ENCODE results near the gene EIF4ENIF1.
"Not testable (repeated sequence)": the region's sequence is repeated elsewhere in the genome, so short reads cannot be mapped to it uniquely, and the experiment has no call there.

EIF4ENIF1 gene

GRCh38 chr22:31489632-31490495, at the start of gene EIF4ENIF1:
Gene EIF4ENIF1 (minus strand): TSS chr22:31489842. CDS start chr22:31488718, 1,124 bp downstream.
- peak; percentile 97 for DNase-seq

GRCh38 chr22:31538815-31539214, 49.2 kb upstream of the EIF4ENIF1 start:
- no peak for DNase-seq

DNA sequence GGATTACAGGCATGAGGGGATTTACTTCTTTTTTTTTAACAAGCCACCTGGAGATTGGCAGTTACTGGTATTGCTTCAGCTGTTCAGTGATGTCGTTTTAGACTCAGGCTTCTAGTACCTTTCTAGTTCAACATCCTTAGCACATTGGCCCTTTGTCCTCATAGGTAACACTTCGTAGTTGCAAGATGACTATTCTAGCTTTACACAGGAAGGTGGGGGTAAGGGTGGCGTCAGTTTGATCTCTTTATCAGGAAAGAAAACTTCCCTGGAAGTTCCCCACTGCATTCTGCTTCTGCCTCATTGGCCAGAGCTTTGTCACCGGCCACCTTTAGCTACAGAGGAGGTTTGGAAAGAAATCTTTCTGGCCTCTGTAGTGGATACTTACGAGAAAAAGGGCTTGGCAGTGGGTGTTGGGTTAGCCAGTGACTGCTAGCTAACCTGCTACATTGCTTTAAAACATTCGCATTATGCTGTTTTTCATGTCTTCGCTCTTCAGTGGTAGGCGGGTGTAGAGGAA, 47.4 kb upstream of the EIF4ENIF1 start:
- no peak for DNase-seq

DNA sequence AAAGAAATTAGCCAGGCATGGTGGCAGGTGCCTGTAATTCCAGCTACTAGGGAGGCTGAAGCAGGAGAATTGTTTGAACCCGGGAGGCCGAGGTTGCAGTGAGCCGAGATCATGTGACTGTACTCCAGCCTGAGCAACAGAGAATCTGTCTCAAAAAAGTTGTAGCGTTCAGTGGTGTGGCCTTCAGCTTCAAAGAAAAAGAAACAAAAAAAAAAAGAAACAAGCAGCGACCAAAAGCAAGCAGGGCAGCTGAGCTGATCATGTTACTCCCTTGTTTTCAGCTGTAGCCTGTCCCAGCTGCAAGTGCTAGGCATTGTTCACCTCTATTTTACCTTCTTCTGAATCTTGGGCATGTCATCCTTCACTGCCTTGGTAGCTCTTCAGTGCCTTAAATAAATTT, 43.7 kb upstream of the EIF4ENIF1 start:
- no peak for DNase-seq

DNA sequence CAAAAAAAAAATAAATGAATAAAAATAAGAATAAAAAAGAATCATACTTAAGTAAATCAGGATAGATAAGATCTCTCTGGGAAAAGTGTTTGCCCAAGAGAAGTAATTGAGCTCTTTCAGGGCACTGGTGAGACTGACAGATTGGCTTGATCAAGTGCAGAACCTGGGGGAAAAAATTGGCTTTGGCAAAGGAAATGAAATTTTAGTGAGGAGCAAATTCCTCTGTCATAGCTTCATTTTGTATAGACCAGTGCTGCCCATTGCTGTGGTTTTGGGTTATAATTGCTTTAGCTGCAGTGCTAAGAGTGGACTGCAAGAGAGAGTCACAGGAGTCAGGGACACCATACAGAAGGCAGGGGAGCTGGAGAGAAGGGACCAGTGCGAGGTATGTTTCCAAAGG, 42.4 kb upstream of the EIF4ENIF1 start:
- DNase-seq: no peak

GRCh38 chr22:31530823-31531195, 41.2 kb upstream of the EIF4ENIF1 start:
- no peak for DNase-seq

DNA sequence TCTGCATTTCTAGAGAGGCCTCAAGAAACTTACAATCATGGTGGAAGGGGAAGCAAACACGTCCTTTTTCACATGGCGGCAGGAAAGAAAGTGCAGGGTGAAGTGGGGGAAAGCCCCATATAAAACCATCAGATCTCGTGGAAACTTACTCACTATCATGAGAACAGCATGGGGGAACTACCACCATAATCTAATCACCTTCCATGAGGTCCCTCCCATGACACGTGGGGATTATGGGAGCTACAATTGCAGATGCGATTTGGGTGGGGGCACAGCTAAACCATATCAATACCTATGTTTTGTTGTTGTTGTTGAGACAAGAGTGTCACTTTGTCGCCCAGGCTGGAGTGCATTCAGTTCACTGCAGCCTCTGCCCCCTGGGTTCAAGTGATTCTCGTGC, 36.6 kb upstream of the EIF4ENIF1 start:
- DNase-seq: no peak

DNA sequence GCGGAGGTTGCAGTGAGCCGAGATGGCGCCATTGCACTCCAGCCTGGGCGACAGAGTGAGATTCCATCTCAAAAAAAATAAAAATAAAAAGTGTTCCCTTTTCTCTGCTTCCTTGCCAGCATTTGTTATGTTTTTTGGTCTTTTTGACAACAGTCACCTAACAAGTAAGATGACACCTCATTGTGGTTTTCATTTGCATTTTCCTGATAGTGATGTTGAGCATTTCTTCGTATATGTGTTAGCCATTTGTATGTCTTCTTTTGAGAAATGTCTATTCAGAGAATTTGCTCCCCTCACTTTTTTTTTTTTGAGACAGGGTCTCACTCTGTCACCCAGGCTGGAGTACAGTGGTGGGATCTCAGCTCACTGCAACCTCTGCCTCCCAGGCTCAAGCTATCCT, 34.5 kb upstream of the EIF4ENIF1 start:
- DNase-seq: not testable (repeated sequence)

DNA sequence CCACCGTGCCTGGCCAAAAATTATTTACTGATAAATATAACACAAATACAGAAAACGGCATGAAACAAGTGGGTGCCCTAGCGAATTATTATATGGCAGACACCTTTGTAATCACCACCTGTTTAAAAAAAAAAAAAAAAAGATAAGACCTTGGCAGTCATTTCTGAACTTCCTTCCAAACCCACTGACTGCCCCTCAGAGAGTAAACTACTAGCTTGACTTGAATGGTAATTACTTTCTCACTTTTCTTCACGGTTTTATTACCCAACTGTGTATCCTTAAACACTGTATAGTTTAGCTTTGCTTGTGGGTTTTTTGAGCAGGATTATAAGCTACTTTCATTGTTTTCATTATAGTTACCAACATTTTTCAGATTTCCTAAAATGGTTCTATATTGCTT, 30.4 kb upstream of the EIF4ENIF1 start:
- DNase-seq: no peak

DNA sequence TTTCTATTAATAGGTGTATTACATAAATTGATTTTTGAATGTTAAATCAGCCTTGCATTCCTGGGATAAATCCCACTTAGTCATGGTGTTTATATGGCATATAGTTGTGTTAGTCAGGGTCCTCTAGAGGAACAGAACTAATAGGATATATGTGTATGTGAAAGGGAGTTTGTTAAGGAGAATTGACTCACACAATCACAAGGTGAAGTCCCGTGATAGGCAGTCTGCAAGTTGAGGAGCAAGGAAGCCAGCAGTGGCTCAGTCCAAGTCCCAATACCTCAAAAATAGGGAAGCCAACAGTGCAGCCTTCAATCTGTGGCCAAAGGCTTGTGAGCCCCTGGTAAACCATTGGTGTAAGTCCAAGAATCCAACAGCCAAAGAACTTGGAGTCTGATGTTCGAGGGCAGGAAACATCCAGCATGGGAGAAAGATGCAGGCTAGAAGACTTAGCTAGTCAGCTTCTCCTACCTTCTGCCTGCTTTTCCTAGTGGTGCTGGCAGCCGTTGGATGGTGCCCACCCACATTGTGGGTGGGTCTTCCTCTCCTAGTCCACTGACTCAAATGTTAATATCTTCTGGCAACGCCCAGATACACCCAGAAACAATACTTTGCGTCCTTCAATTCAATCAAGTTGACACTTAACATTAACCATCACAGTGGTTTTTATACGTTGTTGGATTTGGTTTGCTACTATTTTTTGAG, 19.6 kb upstream of the EIF4ENIF1 start:
- DNase-seq: no peak

DNA sequence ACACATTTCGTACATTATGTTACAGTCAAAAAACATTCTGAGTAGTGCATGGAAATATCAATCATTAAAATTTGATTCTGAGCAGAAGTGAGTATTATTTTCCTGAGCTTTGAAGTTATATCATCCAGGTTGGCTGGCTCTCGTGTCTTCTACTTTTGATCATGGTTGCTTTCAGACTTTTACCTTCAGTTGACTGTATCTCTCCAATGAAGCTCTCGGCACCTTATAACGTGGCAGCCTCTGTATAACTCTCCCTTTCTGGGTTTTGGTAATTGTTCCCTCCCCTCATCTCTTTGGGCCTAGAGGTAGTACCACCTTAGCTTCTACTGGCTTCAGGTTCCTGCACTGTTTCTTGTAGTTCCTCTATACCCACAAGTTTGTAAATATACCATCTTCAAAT, 18.9 kb upstream of the EIF4ENIF1 start:
- no peak for DNase-seq

GRCh38 chr22:31507517-31507916, 17.9 kb upstream of the EIF4ENIF1 start:
- DNase-seq: not testable (repeated sequence)

GRCh38 chr22:31504282-31504681, 14.6 kb upstream of the EIF4ENIF1 start:
- no peak for DNase-seq

GRCh38 chr22:31503211-31503964, 13.7 kb upstream of the EIF4ENIF1 start:
- DNase-seq: no peak

GRCh38 chr22:31501738-31502137, 12.1 kb upstream of the EIF4ENIF1 start:
- no peak for DNase-seq

DNA sequence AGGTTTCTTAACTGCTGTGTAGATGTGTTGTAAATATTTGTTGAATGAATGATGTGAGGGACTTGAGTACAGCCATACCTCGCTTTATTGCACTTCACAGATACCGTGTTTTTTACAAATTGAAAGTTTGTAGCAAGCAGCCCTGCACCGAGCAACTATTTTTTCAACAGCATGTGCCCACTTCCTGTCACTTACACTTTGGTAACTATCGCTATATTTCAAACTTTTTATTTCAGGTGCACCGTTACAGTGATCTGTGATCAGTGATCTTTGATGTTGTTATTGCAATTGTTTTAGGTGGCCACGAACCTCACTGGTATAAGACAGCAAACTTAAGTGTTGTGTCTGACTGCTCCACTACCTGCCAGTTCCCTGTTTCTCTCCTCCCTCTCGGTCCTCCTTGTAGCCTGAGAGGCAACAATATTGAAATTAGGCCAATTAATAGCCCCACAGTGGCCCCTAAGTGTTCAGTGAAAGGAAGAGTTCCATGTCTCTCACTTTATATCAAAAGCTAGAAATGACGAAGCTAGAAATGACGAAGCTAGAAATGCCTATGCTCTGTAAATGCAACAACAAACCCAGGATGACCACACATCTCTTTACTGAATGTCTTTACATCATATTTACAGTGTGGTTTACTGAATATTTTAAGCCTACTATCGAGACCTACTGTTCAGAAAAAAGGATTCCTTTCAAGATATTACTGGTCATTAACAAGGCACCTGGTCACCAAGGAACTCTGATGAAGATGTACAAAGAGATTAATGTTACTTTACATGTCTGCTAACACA, 7.7 kb upstream of the EIF4ENIF1 start:
- no peak for DNase-seq

DNA sequence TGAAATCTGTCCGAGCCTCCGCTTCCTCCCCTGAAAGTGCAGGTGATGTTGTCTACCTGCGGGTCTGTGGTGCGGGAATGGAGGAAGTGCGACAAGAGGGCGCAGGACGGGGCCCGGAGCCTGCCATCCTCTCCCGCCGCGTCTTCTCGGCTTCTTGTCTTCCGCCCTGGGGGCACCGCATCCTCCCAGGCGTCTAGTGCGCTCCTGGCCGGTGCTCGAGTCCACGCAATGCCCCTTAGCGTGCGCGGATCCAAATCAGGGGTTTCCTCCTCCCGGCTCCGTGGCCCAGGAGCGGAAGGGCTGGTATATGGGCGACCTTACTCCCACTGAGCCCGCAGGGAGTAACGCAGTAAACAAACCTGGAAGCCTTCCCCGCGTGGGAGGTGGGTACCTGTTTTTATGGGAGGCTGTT, 7.1 kb upstream of the EIF4ENIF1 start:
- no peak for DNase-seq

- peak; percentile 96 for DNase-seq
Observed at GRCh38 chr22:31496007-31496734, 6.5 kb upstream of the EIF4ENIF1 start, which contains the start of gene SFI1. Gene SFI1 (plus strand): TSS chr22:31496536. CDS start chr22:31508285, 11,749 bp downstream.

DNA sequence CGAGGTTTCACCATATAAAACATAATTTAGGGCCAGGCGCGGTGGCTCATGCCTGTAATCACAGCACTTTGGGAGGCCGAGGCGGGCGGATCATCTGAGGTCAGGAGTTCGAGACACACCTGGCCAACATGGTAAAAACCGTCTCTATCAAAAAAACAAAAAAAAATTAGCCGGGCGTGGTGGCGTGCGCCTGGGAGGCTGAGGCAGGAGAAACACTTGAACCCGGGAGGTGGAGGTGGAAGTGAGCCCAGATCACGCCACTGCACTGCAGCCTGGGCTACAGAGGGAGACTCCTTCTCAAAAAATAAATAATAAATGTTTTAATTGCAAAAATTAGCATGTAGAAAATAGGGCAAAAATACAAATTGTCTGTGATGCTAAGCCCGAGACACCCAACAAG, 5.7 kb upstream of the EIF4ENIF1 start:
- no peak for DNase-seq

- not testable (repeated sequence) for DNase-seq
Observed at GRCh38 chr22:31493355-31493754, 3.7 kb upstream of the EIF4ENIF1 start.

DNA sequence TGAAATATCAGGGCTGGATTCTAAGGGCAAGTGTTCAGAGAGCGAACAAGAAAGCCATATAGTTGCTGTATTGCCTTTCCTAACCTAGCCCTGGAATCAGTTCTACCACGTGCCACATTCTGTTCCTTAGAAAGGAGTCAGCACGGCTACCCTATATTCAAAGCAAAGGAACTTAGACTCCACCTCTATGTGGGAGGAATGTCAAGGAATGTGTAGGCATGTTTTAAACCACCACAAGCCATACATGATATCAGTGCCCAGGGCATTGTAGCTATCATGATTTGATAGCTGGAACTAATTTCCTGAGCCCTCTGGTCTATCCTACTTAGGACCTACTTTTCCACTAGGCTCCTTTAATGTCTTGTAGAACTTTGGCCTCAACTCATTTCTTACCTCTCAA, 2.5 kb upstream of the EIF4ENIF1 start:
- DNase-seq: no peak

Data from retina (tissue), 1 donor.